K562 (cell line): ENCODE results near the gene FSCN2. TPM values are rescaled to one million over a fixed set of nuclear protein-coding genes. Genes with fewer than 3 reads are reported as not detected.

Experiments
- ATAC-seq: fragments of 200-7000 bp; cut with Tn5 transposase; 3 replicates; pipeline ENCODE4 v1.9.1; 2020; ENCODE audit warnings: moderate library complexity
- BruUV-seq: library from RNA; stranded (reverse); fragments of 400-500 nt; replicated peaks from 2 replicates; lab custom pipeline; 2021; lab: Mats Ljungman, UMichigan
- CTCF ChIA-PET: fragments of 300-600 bp; formaldehyde crosslinking; extraction: SDS; loops from one replicate; lab custom pipeline; 2021; ENCODE audit warnings: low intra/inter-chr PET ratio; lab: Yijun Ruan, JAX
- POLR2A ChIA-PET: fragments of 300-600, 350-650 bp; sonication (Branson Sonifier 250); formaldehyde crosslinking; extraction: SDS; loops from one replicate; lab custom pipeline; 2021; ENCODE audit warnings: antibody characterized with exemption, inconsistent platforms; lab: Yijun Ruan, JAX
- DNase-seq, 4 experiments: peaks; one replicate each; pipeline versions ENCODE4 v3.0.0 to v3.0.0-alpha.2; 2011 to 2018; ENCODE audit warnings: low spot score in 3 of 4, mixed read lengths in 3 of 4; ENCODE audit errors: extremely low read depth in 1 of 4
- FAIRE-seq: peaks from 2 replicates; lab custom pipeline; 2011; peaks lifted over from hg19 to GRCh38; lab: Jason Lieb, UNC
- H2AFZ ChIP-seq: 2 replicates; pipeline ENCODE4 v1.6.0; 2011; ENCODE audit warnings: low read depth, low read length, control low read depth, inconsistent platforms
- H3K27ac ChIP-seq: fragments of 200-600 bp; 3 replicates; pipeline ENCODE4 v1.8.0; 2011; ENCODE audit warnings: low read depth, mild to moderate bottlenecking, control low read depth, inconsistent platforms, low read length, moderate library complexity, mixed read lengths; ENCODE audit errors: extremely low read depth
- H3K27me3 ChIP-seq, 2 experiments: fragments of 300-600 bp in 1 of 2; 2 replicates in 1 of 2; 3 replicates in 1 of 2; pipeline versions ENCODE4 v1.6.0 to v1.8.0; 2011; ENCODE audit warnings: inconsistent platforms in 2 of 2, low read length in 2 of 2, mild to moderate bottlenecking in 1 of 2, mixed read lengths in 1 of 2, moderate library complexity in 1 of 2; ENCODE audit not compliant: control insufficient read depth in 2 of 2, insufficient read depth in 2 of 2
- H3K36me3 ChIP-seq: fragments of 300-600 bp; 3 replicates; pipeline ENCODE4 v1.8.0; 2011; ENCODE audit warnings: mild to moderate bottlenecking, low read length, inconsistent platforms; ENCODE audit not compliant: control insufficient read depth, insufficient read depth
- H3K4me1 ChIP-seq, 2 experiments: fragments of 200-600 bp in 1 of 2; replicated peaks in 1 of 2; 2 replicates in 1 of 2; 3 replicates in 1 of 2; pipeline versions ENCODE4 v1.5.1 to v1.8.0; 2011; ENCODE audit warnings: inconsistent platforms in 2 of 2, low read length in 2 of 2, mild to moderate bottlenecking in 1 of 2, mixed read lengths in 1 of 2, moderate library complexity in 1 of 2; ENCODE audit not compliant: control insufficient read depth in 2 of 2, insufficient read depth in 2 of 2
- H3K4me2 ChIP-seq: 2 replicates; pipeline ENCODE4 v1.6.1; 2011; ENCODE audit warnings: low read length, control low read depth, inconsistent platforms, mixed read lengths; ENCODE audit not compliant: insufficient read depth
- H3K4me3 ChIP-seq: fragments of 200-600 bp; sonication (generic), shearing (Covaris generic); 2 replicates; pipeline ENCODE4 v1.5.1; 2016; ENCODE audit warnings: control low read depth, inconsistent platforms
- H3K79me2 ChIP-seq: fragments of 200-600 bp; 3 replicates; pipeline ENCODE4 v1.8.0; 2011; ENCODE audit warnings: low read length, inconsistent platforms; ENCODE audit not compliant: control insufficient read depth, insufficient read depth
- H3K9ac ChIP-seq, 2 experiments: 2 replicates each; pipeline versions ENCODE4 v1.6.0 to v1.6.1; 2011; ENCODE audit warnings: low read depth in 2 of 2, low read length in 2 of 2, control low read depth in 1 of 2, inconsistent platforms in 1 of 2, mild to moderate bottlenecking in 1 of 2, mixed read lengths in 1 of 2; ENCODE audit not compliant: insufficient read depth in 1 of 2
- H3K9me1 ChIP-seq: one replicate; pipeline ENCODE4 v1.6.0; 2011; ENCODE audit warnings: inconsistent platforms, mild to moderate bottlenecking, low read length, moderate library complexity; ENCODE audit not compliant: control insufficient read depth, insufficient read depth
- H3K9me3 ChIP-seq: replicated peaks from 2 replicates; pipeline ENCODE4 v1.5.1; 2011; ENCODE audit warnings: low read depth, low read length, inconsistent platforms; ENCODE audit not compliant: control insufficient read depth, insufficient read depth
- H4K20me1 ChIP-seq: replicated peaks from 2 replicates; pipeline ENCODE4 v1.6.1; 2011; ENCODE audit warnings: low read length, inconsistent platforms, mixed read lengths; ENCODE audit not compliant: control insufficient read depth, insufficient read depth
- BHLHE40 ChIP-seq: IDR thresholded peaks from 2 replicates; pipeline ENCODE4 v1.6.1; 2011; ENCODE audit warnings: low read length, improper control_type of control experiment
- HLTF ChIP-seq: fragments of 450-650 bp; IDR thresholded peaks from 2 replicates; pipeline ENCODE4 v1.6.1; 2016
- SIRT6 ChIP-seq: IDR thresholded peaks from one replicate; pipeline ENCODE4 v1.6.1; 2012; ENCODE audit warnings: low read depth, mild to moderate bottlenecking, control low read depth, inconsistent platforms, low read length, moderate library complexity
- TAL1 ChIP-seq: fragments of 450-650 bp; IDR thresholded peaks from 2 replicates; pipeline ENCODE4 v1.6.1; 2016; ENCODE audit warnings: mild to moderate bottlenecking
- ZKSCAN8 ChIP-seq: fragments of 200-800 bp; sonication (Bioruptor generic); IDR thresholded peaks from 2 replicates; pipeline ENCODE4 v1.6.1; 2016; ENCODE audit warnings: missing genetic modification characterization, missing compliant biosample characterization
- WGBS: fragments of 100-300 bp; shearing (Covaris generic); methylation state at CpG from one replicate; pipeline ENCODE4 v1.1.6; 2016; ENCODE audit warnings: low coverage, mixed read lengths; ENCODE audit not compliant: insufficient coverage; ENCODE audit errors: missing lambda C conversion rate; 5-methylcytosine and 5-hydroxymethylcytosine counted together
- in situ Hi-C: fragments of 300-500 bp; cut with MboI; formaldehyde crosslinking; loops from 4 replicates; pipeline ENCODE4 v1.15.0; 2018; ENCODE audit warnings: inconsistent platforms, mixed read lengths
- intact Hi-C: fragments of 100-400 bp; cut with micrococcal nuclease; formaldehyde crosslinking; loops from 2 replicates; pipeline ENCODE4 v1.14.2; 2022
- polyA plus RNA-seq, 8 experiments: library from polyadenylated mRNA; depleted of rRNA in 4 of 8; stranded (reverse) in 5 of 8; unstranded in 3 of 8; fragments of >200 nt; fragmentation: Nextera tagmentation in 2 of 8; fragmentation: Illumina TruSeq in 1 of 8; extraction: Ambion mirVana in 2 of 8; extraction: Trizol in 1 of 8; gene quantifications; 2 replicates each; pipeline versions ENCODE4 v1.2.1 to v1.2.3, GENCODE V29; 2011 to 2014; ENCODE audit warnings: inconsistent platforms in 1 of 8, missing spikeins in 1 of 8
- total RNA-seq, 7 experiments: library from RNA; depleted of rRNA in 6 of 7; stranded (reverse); fragments of >200 nt in 6 of 7; fragmentation: Illumina TruSeq in 2 of 7; extraction: Trizol in 2 of 7; gene quantifications; 2 replicates each; pipeline versions ENCODE4 v1.2.1 to v1.2.3, GENCODE V29; 2011 to 2021; ENCODE audit warnings: low replicate concordance in 1 of 7
- TF ChIP-seq, protein P1 (sequence below), 2 experiments: fragments of 450-650 bp in 1 of 2; sonication (generic) in 1 of 2; formaldehyde crosslinking in 1 of 2; IDR thresholded peaks in 1 of 2; conservative IDR thresholded peaks in 1 of 2; 2 replicates each; pipeline versions ENCODE4 v1.6.1 to v1.8.1; 2016 to 2023; ENCODE audit warnings: mild to moderate bottlenecking in 2 of 2, moderate library complexity in 2 of 2, inconsistent platforms in 1 of 2, missing genetic modification reagents in 1 of 2

FSCN2 gene
- total and polyA plus RNA-seq, 9 of the 15 experiments (the other 6 are each of a cell fraction or from before 2014, with no cell fraction given): 0.08 TPM; not detected in 8

DNA sequence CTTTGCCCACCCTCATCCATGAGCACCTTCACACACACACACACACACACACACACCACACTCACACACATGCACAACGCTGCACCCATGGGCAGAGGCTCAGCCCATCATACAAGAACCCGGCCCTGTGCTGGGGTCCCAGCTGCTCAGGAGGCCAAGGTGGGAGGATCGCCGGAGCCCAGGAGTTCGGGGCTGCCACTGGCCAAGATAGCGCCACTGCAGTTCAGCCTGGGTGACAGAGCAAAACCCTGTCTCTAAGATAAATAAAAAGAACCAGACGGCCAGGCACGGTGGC, 3.4 kb upstream of the FSCN2 start (continued):
- TF ChIP-seq, protein P1, sequence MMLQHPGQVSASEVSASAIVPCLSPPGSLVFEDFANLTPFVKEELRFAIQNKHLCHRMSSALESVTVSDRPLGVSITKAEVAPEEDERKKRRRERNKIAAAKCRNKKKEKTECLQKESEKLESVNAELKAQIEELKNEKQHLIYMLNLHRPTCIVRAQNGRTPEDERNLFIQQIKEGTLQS (IDR thresholded peaks at IDR 0.05): no peak
- TF ChIP-seq, protein P1 (CRISPR knock-in tag; conservative IDR thresholded peaks at IDR 0.05): no peak
- no peak for TF ChIP-seq SIRT6

DNA sequence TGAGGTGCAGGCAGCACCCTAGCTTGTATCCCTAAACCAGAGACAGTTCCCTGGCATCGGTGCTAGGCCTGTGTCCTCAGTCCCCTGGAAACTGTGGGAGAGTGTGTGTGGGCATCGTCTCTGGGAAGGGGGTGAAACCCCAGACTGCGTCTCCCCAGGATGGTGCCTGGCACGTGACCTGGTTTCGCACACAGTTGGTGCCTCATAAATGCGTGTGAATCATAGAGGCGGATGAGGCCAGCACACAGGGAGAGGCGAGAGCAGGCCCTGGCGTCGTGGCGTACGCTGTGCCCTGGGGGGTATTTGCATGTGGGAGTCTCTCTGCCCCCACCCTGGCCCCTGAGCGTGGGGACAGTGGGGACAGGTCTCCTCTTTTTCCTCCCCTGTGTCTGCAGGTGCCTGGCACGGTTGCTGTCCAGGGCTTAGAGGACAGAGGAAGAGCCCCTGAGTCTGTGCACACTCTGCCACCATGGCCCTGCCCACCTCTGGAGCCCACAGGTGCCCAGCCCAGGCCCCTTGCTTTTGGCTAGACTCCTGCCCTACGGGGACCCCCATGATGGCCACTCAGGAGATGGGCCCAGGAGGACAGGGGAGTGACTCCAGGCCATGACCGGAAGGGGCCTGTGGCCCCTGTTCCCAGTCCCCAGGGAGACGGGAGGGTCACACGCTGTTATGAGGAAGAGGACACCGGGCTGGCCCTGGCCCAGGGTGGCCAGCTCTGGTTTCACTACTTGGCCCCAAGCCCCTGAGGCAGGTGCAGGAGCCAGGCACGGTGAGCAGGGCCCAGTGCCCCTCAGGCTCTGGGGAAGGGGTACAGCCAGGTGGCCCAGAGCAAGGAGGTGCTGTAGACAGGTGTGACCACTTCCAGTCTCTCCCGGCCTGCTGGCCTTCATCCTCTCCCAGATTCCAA, 1.3 kb upstream of the FSCN2 start:
- Histone ChIP-seq H3K79me2 (no peaks in the 10 kb centered on the region), H3K27ac (no peak overlapping the region), H3K9ac (peak overlapping the region in 1 of 2 experiments; percentile 78; a peak in 2 of 4 replicates), H3K9me3 (0 out of 2 replicates have a peak, but pooled peaks cover 2% of the 10 kb centered on the region)
- intact Hi-C loops: no loop called here
- no peak for ATAC-seq
- TF ChIP-seq BHLHE40: peak; percentile 57
- no peak for TF ChIP-seq TAL1
- no peak for TF ChIP-seq HLTF
- TF ChIP-seq ZKSCAN8 (CRISPR knock-in tag): peak; percentile 86; the same call in 1 of the 2 replicates
- TF ChIP-seq, all 486 proteins: peak for 2
- in situ Hi-C loops: no loop called here
- H3K4me1 ChIP-seq: peaks cover 0 to 68% of the 10 kb centered on the region in 2 experiments; a peak in 2 of 5 replicates
- ChIA-PET POLR2A (interaction anchor here (0.5 to 1.2 kb wide), 3 partner anchors 12 to 395 kb away, joined by 3 read pairs; partner anchors contain the start of gene ACTG1), CTCF (no interaction called here)
- DNase-seq: no peak
- 52% methylated on average over 16 of the region's 21 CpGs for WGBS
- no peaks in the 10 kb centered on the region for H3K36me3 ChIP-seq
- no peak overlapping the region for H3K4me2 ChIP-seq
- no peaks in the 10 kb centered on the region for H4K20me1 ChIP-seq
- no peak overlapping the region for H2AFZ ChIP-seq
- H3K27me3 ChIP-seq: peaks cover 0 to 38% of the 10 kb centered on the region in 2 experiments; a peak in 3 of 5 replicates
- BruUV-seq: no TSS peak
- FAIRE-seq: no peak
- H3K4me3 ChIP-seq: no peak overlapping the region
- no peaks in the 10 kb centered on the region for H3K9me1 ChIP-seq
